DMS53 treated with DMSO at 0.1 percent for 48 hours (cell line): Measurements from ENCODE around the gene CNPY4.

Source experiments
- DNase-seq: peaks from one replicate; lab custom pipeline; 2025; ENCODE audit not compliant: unreplicated experiment; lab: John Stamatoyannopoulos, UW

CNPY4 gene

GRCh38 chr7:100091411-100092181 lies 27.8 kb upstream of the CNPY4 start:
- no peak for DNase-seq

GRCh38 chr7:100093054-100093453 lies 26.4 kb upstream of the CNPY4 start:
- DNase-seq, result no peak

GRCh38 chr7:100093498-100093897 lies 25.9 kb upstream of the CNPY4 start:
- no peak for DNase-seq

- DNase-seq, result no peak
Observed at GRCh38 chr7:100093925-100094486, 25.4 kb upstream of the CNPY4 start.

GRCh38 chr7:100095289-100095688 lies 24.1 kb upstream of the CNPY4 start:
- DNase-seq, result no peak

- no peak for DNase-seq
Observed at GRCh38 chr7:100095704-100096103, 23.7 kb upstream of the CNPY4 start.

GRCh38 chr7:100098913-100099312 lies 20.5 kb upstream of the CNPY4 start:
- no peak for DNase-seq

- no peak for DNase-seq
Observed at GRCh38 chr7:100099452-100099851, 20.0 kb upstream of the CNPY4 start.

- DNase-seq, result peak; percentile 93
Observed at GRCh38 chr7:100100420-100101015, 18.9 kb upstream of the CNPY4 start.

GRCh38 chr7:100101016-100101862 lies 18.2 kb upstream of the CNPY4 start, which contains the start of the genes AP4M1 and MCM7:
TSS of gene AP4M1 (plus strand) at chr7:100101643. CDS start at chr7:100101715, 72 bp downstream.
TSS of gene MCM7 (minus strand) at chr7:100101397. CDS start at chr7:100101294, 103 bp downstream.
- peak; percentile 99 for DNase-seq

GRCh38 chr7:100102950-100103840 lies 16.2 kb upstream of the CNPY4 start:
- DNase-seq, result no peak

- no peak for DNase-seq
Observed at GRCh38 chr7:100105534-100105933, 13.9 kb upstream of the CNPY4 start.

GRCh38 chr7:100106633-100107032 lies 12.8 kb upstream of the CNPY4 start:
- DNase-seq, result no peak

GRCh38 chr7:100107125-100107737 lies 12.2 kb upstream of the CNPY4 start:
- no peak for DNase-seq

GRCh38 chr7:100107890-100108289 lies 11.5 kb upstream of the CNPY4 start:
- DNase-seq, result no peak

- no peak for DNase-seq
Observed at GRCh38 chr7:100109521-100110163, 9.8 kb upstream of the CNPY4 start.

GRCh38 chr7:100111156-100111555 lies 8.3 kb upstream of the CNPY4 start:
- no peak for DNase-seq

GRCh38 chr7:100111914-100112313 lies 7.5 kb upstream of the CNPY4 start:
- DNase-seq, result no peak

GRCh38 chr7:100115026-100115425 lies 4.4 kb upstream of the CNPY4 start:
- no peak for DNase-seq
